ENCODE data around the gene TARS3.
"Not testable (repeated sequence)": the region's sequence is repeated elsewhere in the genome, so short reads cannot be mapped to it uniquely, and the experiment has no call there.

TARS3 gene

DNA sequence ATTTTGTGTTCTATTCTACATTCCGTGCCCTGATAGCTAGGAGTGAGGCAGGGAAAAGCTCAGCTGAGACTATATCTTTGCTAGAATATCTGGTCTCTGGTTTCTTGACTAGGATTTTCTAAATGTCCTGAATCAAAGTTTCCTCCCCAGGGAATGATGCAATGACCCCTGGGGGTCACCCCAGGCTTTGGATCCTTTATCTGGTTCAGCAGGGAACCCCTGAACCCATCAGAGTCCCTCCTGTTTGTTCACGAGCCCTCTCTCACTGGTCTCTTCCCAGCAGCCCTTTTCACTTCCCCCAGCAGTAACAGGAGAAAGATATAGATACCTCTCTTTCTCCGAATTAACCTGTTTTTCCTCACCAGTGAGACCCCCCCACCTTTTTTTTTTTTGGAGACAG lies 86.4 kb downstream of the TARS3 start:
- TF ChIP-seq, protein P1, sequence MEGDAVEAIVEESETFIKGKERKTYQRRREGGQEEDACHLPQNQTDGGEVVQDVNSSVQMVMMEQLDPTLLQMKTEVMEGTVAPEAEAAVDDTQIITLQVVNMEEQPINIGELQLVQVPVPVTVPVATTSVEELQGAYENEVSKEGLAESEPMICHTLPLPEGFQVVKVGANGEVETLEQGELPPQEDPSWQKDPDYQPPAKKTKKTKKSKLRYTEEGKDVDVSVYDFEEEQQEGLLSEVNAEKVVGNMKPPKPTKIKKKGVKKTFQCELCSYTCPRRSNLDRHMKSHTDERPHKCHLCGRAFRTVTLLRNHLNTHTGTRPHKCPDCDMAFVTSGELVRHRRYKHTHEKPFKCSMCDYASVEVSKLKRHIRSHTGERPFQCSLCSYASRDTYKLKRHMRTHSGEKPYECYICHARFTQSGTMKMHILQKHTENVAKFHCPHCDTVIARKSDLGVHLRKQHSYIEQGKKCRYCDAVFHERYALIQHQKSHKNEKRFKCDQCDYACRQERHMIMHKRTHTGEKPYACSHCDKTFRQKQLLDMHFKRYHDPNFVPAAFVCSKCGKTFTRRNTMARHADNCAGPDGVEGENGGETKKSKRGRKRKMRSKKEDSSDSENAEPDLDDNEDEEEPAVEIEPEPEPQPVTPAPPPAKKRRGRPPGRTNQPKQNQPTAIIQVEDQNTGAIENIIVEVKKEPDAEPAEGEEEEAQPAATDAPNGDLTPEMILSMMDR (IDR thresholded peaks at IDR 0.05; ENCODE audit: borderline replicate concordance, insufficient read depth, low read depth, low read length): no peak
- no peak overlapping the region for H3K4me3 ChIP-seq (ENCODE audit: low read depth, low read length)

DNA sequence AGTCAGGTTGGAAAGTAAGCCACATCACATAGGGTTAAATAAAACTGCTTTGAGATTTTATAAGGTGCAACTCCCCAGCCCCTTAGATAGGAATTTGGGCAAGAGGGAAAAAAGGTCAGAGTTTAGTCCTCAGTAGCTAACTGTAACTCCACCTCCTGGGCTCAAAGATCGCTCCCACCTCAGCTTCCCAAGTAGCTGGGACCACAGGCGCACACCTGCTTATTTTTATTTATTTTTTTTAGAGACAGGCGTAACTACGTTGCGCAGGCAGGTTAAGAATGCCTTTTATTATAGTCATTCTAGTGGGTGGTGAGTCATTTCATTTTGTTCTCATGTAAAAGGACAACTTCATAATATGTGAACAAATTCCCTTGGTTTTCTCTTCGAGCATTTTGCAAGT lies 86.8 kb downstream of the TARS3 start:
- TF ChIP-seq, protein P1 (IDR thresholded peaks at IDR 0.05; ENCODE audit: borderline replicate concordance, insufficient read depth, low read depth, low read length): no peak
- no peak overlapping the region for H3K4me3 ChIP-seq (ENCODE audit: low read depth, low read length)

DNA sequence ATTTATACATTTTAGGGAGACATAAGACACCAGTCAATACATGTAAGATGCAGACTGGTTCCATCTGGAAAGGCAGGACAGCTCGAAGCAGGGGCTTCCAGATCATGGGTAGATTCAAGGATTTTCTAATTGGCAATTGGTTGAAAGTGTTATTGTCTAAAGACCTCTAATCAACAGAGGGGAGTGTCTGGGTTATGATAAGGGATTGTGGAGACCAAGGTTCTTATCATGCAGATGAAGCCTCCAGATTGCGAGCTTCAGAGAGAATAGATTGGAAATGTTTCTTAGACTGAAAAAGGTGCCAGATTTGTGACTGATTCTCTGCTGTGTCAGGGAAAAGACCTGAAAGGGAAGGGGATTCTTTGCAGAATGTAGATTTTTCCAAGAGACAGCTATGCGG lies 87.2 kb downstream of the TARS3 start:
- TF ChIP-seq, protein P1 (IDR thresholded peaks at IDR 0.05; ENCODE audit: borderline replicate concordance, insufficient read depth, low read depth, low read length): no peak

DNA sequence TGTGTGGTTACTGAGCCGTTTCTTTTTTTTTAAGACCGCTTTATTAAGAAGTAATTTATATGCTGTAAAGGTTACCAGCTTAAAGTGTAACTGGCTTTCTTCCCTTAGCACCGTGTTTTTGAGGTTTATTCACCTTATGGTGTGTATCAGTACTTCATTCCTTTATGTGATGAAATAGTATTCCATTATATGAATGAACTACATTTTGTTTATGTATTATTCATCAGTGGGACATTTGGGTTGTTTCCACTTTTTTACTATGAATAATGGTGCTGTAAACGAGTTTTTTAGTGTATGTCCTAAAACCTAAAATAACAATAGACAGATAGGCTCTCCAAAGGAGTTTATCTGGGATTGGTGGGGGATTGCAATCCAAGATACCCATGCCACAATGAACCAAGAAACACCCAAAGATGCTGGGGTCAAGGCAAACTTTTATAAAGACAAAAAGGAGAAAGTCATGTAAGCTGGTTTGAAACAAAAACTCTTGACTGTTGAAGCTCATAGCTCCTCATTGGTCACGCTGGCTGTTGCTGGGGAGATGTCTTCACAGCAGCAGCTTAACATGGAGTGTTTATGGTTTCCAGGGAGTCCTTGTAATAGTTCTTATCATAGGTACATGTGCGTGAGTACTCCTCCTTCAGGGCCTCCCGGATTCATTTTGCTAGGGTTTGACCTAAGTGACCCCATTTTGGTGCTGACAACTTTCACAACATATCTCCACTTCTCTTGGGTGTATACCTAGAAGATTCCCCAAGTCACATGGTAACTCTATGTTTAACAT lies 88.1 kb downstream of the TARS3 start:
- no peak overlapping the region for H3K4me3 ChIP-seq (ENCODE audit: low read depth, low read length)
- TF ChIP-seq, protein P1 (IDR thresholded peaks at IDR 0.05; ENCODE audit: borderline replicate concordance, insufficient read depth, low read depth, low read length): no peak

More for the DNA sequence above, 87.2 kb downstream of the TARS3 start:
- H3K4me3 ChIP-seq (ENCODE audit: low read depth, low read length): no peak overlapping the region

DNA sequence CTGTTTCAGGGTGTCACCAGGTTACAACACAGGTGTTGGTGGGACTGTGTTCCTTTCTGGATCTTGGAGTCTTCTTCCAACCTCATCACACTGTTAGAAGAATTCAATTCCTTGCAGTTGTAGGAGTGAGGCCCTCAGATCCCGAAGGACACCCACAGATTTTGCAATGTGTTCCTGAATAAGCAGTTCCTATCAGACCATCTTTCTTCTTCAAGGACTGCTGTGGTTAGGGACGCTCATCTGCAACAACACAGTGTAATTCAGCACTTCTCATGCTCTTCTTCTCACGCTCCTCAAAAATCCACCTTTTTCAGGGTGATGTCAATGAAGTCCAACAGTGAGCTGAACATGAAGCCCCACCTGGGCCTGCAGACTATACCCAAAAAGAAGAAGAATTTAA lies 90.9 kb downstream of the TARS3 start:
- TF ChIP-seq, protein P1 (IDR thresholded peaks at IDR 0.05; ENCODE audit: borderline replicate concordance, insufficient read depth, low read depth, low read length): no peak
- H3K4me3 ChIP-seq (ENCODE audit: low read depth, low read length): no peak overlapping the region

DNA sequence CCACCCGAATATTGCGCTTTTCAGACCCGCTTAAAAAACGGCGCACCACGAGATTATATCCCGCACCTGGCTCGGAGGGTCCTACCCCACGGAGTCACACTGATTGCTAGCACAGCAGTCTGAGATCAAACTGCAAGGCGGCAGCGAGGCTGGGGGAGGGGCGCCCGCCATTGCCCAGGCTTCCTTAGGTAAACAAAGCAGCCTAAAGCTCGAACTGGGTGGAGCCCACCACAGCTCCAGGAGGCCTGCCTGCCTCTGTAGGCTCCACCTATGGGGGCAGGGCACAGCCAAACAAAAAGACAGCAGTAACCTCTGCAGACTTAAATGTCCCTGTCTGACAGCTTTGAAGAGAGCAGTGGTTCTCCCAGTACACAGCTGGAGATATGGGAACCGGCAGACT lies 97.5 kb downstream of the TARS3 start:
- H3K4me3 ChIP-seq (ENCODE audit: low read depth, low read length): not testable (repeated sequence)

DNA sequence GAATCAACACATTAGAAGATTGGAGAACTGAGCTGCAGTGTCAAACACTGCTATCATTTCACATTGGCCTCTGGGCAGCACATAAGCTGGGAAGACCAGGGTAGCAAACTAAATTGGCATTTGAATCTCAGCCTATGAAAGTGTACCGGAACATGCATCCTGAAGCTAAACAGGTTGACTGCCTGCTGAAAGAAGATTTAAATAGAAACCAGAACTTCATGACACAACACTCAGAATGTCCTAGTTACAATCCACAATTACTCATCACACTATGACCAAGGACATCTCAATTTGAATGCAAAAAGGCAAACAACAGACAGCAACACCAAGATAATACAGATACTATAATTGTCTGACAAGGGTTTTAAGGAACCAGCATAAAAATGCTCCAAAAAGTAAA lies 98.3 kb downstream of the TARS3 start:
- TF ChIP-seq, protein P1 (IDR thresholded peaks at IDR 0.05; ENCODE audit: borderline replicate concordance, insufficient read depth, low read depth, low read length): no peak
- no peak overlapping the region for H3K4me3 ChIP-seq (ENCODE audit: low read depth, low read length)
